HG02840 (cell line): ENCODE results near the gene ATP9A.
"Not testable (repeated sequence)": the region's sequence is repeated elsewhere in the genome, so short reads cannot be mapped to it uniquely, and the experiment has no call there.

Experiments used
- ATAC-seq: cut with Tn5 transposase; IDR thresholded peaks from one replicate; pipeline ENCODE4 v1.9.1; 2021; ENCODE audit warnings: mild to moderate bottlenecking, moderate library complexity, moderate number of reproducible peaks; ENCODE audit not compliant: unreplicated experiment, low FRiP score

ATP9A gene

GRCh38 chr20:51661609-51662178, 106.5 kb downstream of the ATP9A start:
- ATAC-seq, result no peak

DNA sequence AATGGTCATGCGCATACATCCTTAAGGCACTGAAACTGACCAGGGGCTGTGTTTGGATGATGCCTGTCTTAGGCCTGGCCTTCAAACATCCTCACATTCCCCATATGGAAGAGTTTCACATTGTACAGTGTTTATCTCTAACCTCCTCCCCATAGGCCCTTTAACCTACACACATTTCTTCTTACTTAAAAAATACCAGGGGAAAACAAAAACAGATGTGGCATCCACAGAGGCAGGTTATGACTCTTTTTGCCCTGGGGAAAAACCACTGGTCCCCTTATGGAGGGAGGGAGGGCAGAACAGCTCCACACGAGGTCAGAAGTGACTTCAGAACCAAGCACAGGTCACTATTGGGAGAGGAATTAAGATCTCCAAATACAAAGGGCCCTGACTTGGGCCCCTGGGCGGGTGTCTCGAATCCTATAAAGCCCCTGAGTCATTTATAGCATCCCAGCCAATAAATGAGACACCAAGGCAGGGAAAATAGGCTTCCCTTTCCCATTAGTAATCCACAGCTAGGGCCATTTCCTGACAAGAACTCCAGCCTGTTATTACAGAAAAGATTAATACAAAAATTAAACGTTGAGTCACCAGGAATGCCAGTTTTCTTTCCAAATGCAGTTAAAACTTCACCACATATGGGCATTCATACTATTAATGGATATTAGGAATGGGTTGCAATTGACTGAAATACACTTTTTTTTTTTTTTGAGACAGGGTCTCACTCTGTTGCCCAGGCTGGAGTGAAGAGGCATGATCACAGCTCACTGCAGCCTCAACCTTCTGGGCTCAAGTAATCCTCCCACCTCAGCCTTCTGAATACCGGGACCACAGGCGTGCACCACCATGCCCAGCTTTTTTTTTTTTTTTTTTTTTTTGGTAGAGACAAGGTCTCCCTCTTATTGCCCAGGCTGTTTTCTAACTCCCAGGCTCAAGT, 107.2 kb downstream of the ATP9A start:
- no peak for ATAC-seq

GRCh38 chr20:51659491-51660050, 108.6 kb downstream of the ATP9A start:
- no peak for ATAC-seq

GRCh38 chr20:51656726-51657260, 111.4 kb downstream of the ATP9A start:
- ATAC-seq, result no peak

- ATAC-seq, result not testable (repeated sequence)
These were observed 112.1 kb downstream of the ATP9A start for GRCh38 chr20:51656089-51656488.

DNA sequence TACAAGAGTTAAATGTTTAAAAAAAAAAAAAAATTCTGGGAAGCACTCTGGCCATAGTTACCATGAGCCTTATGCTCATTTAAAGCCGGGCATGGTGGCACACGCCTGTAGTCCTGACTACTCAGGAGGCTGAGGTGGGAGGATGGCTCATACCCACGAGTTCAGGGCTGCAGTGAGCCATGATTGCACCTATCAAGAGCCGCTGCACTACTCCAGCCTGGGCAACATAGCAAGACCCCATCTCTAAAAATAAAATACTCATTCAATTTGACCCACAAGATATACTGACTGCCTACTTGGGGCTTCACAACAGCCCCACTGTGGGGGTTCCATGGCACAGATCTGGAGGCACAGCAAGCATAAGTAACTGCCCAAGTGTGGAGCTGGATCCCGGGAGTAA, 113.7 kb downstream of the ATP9A start:
- ATAC-seq, result no peak

- no peak for ATAC-seq
These were observed 114.1 kb downstream of the ATP9A start for GRCh38 chr20:51654060-51654459.

DNA sequence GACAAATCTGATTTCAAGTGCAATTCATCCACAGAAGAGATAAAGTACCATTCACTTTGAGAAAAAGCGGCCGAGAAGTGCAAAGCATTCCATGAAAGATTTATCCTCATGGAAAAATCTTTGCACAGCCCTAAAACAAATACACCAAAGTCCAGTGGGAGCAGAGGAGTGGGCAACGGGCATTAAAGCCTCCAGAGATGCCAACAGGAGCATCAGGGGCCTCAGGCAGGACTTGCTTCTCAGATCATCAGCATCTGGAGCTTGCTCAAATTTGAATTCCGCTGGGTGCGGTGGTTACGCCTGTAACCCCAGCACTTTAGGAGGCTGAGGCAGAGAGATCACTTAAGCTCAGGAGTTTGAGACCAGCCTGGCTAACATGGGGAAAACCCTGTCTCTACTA, 115.0 kb downstream of the ATP9A start:
- ATAC-seq, result no peak

GRCh38 chr20:51651921-51652549, 116.2 kb downstream of the ATP9A start:
- no peak for ATAC-seq

DNA sequence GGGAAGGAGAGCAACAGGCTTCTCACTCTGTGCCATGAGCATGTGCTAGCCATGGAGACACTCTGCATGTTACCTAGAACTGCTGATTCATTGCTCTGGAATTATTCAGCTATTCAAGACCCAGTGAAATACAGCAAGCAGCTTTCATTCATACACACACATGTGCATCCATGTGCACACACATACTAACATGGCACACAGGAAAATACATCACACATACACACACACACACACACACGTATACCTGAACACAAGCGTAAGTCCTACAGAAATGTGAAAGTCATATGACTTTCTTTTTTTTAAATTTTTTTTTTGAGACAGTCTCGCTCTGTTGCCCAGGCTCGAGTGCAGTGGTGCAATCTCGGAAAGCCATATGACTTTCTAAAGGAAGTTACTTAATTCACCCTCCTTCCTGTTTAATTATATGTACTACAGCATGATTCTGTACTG, 117.5 kb downstream of the ATP9A start:
- ATAC-seq, result no peak

- no peak for ATAC-seq
These were observed 119.6 kb downstream of the ATP9A start for GRCh38 chr20:51648571-51648947.

- no peak for ATAC-seq
These were observed 120.3 kb downstream of the ATP9A start for GRCh38 chr20:51647674-51648570.

GRCh38 chr20:51643810-51644209, 124.4 kb downstream of the ATP9A start:
- ATAC-seq, result not testable (repeated sequence)

DNA sequence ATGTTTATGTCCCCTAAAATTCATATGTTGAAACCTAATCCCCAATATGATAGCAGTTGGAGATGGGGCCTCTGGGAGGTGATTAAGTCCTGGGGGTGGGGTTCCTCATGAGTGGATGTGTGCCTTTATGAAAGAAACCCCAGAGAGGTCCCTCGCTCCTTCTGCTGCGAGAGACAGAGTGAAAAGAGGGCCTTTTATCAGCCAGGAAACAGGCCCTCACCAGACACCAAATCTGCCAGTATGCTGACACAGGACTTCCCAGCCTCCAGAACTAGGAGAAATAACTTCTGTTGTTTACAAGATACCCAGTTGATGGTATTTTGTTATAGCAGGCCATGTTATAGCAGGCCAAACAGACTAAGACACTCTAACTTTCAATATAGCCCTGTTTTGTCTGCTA, 124.8 kb downstream of the ATP9A start:
- no peak for ATAC-seq

- no peak for ATAC-seq
These were observed 126.3 kb downstream of the ATP9A start for GRCh38 chr20:51641866-51642265.

GRCh38 chr20:51640743-51641142, 127.4 kb downstream of the ATP9A start:
- no peak for ATAC-seq

DNA sequence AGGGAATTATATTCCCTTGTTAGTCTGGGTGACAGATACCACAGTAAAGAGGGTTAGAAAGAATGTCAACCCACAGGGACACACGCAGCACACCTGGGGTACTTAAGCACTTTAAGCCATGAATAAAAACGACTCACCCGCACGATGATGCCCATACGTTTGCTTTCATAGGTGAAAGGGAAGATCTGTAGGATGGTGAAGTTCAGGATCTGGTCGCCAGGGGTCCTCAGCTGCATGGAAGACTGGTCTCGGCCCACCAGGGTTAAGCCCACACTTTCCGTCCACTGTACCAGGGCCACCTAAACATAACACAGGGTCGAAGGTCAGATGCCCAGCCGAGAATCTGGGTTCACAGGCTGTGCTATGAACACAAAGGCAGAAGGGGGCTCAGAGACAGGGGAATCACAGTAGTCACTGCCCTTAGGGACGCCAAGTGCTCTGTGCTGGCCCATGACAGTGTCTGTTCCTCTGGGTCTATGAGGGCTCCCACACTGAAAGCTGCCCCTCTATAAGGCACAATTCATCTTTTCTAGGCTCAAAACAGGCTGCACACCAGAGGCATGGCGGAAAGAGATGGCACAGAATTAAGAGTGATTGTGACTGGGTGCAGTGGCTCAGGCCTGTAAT, 128.9 kb downstream of the ATP9A start:
- no peak for ATAC-seq

GRCh38 chr20:51637241-51637640, 130.9 kb downstream of the ATP9A start:
- ATAC-seq, result no peak

GRCh38 chr20:51636123-51636522, 132.1 kb downstream of the ATP9A start:
- no peak for ATAC-seq
